Measurements from ENCODE around the gene MRS2.

Gene MRS2

DNA sequence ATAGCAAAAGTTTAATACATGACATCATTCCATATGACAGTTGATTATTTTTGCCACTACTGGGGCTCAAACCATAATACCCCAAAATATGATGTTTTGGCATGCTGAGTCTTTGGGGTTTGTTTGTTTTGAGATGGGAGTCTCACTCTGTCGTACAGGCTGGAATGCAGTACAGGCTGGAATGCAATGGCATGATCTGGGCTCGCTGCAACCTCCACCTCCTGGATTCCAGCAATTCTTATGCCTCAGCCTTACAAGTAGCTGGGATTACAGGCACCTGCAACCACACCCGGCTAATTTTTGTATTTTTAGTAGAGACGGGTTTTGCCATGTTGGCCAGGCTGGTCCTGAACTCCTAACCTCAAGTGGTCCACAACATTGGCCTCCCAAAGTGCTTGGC is 1.3 kb upstream of the MRS2 start:
- TF ChIP-seq ARNT (IDR thresholded peaks at IDR 0.05), result no peak
- no peak for TF ChIP-seq FOXK2 (IDR thresholded peaks at IDR 0.05)
- no peak for TF ChIP-seq L3MBTL2 (conservative IDR thresholded peaks at IDR 0.05)
- no peak for TF ChIP-seq ZNF384 (IDR thresholded peaks at IDR 0.05)
- TF ChIP-seq LEF1 (IDR thresholded peaks at IDR 0.05; ENCODE audit: borderline replicate concordance), result no peak
- no peak for TF ChIP-seq BHLHE40 (IDR thresholded peaks at IDR 0.05; ENCODE audit: borderline replicate concordance)
- TF ChIP-seq FOXA1 (IDR thresholded peaks at IDR 0.05), result no peak
- no peak for TF ChIP-seq SUZ12 (IDR thresholded peaks at IDR 0.05)
- no peak for TF ChIP-seq SP1 (IDR thresholded peaks at IDR 0.05)
- TF ChIP-seq ELF4 (IDR thresholded peaks at IDR 0.05), result no peak
- TF ChIP-seq CTBP1 (IDR thresholded peaks at IDR 0.05; ENCODE audit: borderline replicate concordance), result no peak
- TF ChIP-seq TARDBP (IDR thresholded peaks at IDR 0.05), result no peak
- TF ChIP-seq HDGF (IDR thresholded peaks at IDR 0.05; ENCODE audit: borderline replicate concordance), result no peak
- TF ChIP-seq PKNOX1 (IDR thresholded peaks at IDR 0.05), result no peak
- CTCF ChIA-PET, result interaction anchor here (1.2 kb wide), 1 partner anchor 15 kb away, joined by 3 read pairs; no protein-coding TSS in a partner anchor
- no peak for DNase-seq (ENCODE audit: extremely low spot score)
- POLR2A ChIA-PET, result no interaction called here

GRCh38 chr6:24403501-24403824 is 727 bp downstream of the MRS2 start:
- CTCF ChIA-PET, result interaction anchor here (0.6 kb wide), 1 partner anchor 10 kb away, joined by 3 read pairs; no protein-coding TSS in a partner anchor
- TF ChIP-seq ZNF384 (IDR thresholded peaks at IDR 0.05) (no peak), FOXK2 (IDR thresholded peaks at IDR 0.05) (no peak), ARNT (IDR thresholded peaks at IDR 0.05) (no peak), FOXM1 (IDR thresholded peaks at IDR 0.05; ENCODE audit: borderline replicate concordance) (no peak), PKNOX1 (IDR thresholded peaks at IDR 0.05) (no peak), FOXA1 (IDR thresholded peaks at IDR 0.05) (no peak), HDGF (IDR thresholded peaks at IDR 0.05; ENCODE audit: borderline replicate concordance) (no peak)
- DNase-seq (ENCODE audit: extremely low spot score), result no peak
- POLR2A ChIA-PET, result interaction anchor here (1.0 to 1.2 kb wide), 2 partner anchors 92 to 120 kb away, joined by 3 read pairs; no protein-coding TSS in a partner anchor

DNA sequence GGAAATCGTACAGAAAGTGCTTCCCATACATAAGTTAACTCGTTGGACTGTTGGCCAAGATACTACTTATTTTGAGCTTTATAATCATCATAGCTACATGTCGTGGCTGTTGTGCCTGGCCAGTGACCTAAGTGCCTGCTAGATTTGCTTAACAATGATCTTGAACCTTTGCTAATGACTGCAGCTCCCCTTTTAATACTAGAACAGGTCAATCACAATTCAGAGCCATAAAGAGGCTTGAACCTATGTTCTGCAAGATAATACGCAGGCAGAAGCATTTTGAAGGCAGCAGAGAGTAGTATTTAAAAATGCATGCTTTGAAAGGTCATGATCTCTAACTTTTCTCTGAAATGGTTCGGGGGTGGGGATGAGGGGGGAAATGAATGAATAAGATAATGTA is 2.5 kb downstream of the MRS2 start:
- no peak for TF ChIP-seq ARNT (IDR thresholded peaks at IDR 0.05)
- TF ChIP-seq PKNOX1 (IDR thresholded peaks at IDR 0.05), result no peak
- TF ChIP-seq ZNF384 (IDR thresholded peaks at IDR 0.05), result no peak
- no peak for TF ChIP-seq FOXM1 (IDR thresholded peaks at IDR 0.05; ENCODE audit: borderline replicate concordance)
- TF ChIP-seq CTBP1 (IDR thresholded peaks at IDR 0.05; ENCODE audit: borderline replicate concordance), result no peak
- no peak for TF ChIP-seq BHLHE40 (IDR thresholded peaks at IDR 0.05; ENCODE audit: borderline replicate concordance)
- TF ChIP-seq SP1 (IDR thresholded peaks at IDR 0.05), result no peak
- TF ChIP-seq L3MBTL2 (conservative IDR thresholded peaks at IDR 0.05), result no peak
- no peak for TF ChIP-seq FOXA1 (IDR thresholded peaks at IDR 0.05)
- no peak for TF ChIP-seq SUZ12 (IDR thresholded peaks at IDR 0.05)
- ChIA-PET CTCF (no interaction called here), POLR2A (no interaction called here)
- DNase-seq (ENCODE audit: extremely low spot score), result no peak

GRCh38 chr6:24408719-24409410 is 6.1 kb downstream of the MRS2 start:
- TF ChIP-seq TARDBP (IDR thresholded peaks at IDR 0.05) (no peak), FOXM1 (IDR thresholded peaks at IDR 0.05; ENCODE audit: borderline replicate concordance) (no peak), ZNF384 (IDR thresholded peaks at IDR 0.05) (no peak), ELF4 (IDR thresholded peaks at IDR 0.05) (no peak), NFRKB (IDR thresholded peaks at IDR 0.05) (no peak), CTBP1 (IDR thresholded peaks at IDR 0.05; ENCODE audit: borderline replicate concordance) (no peak), L3MBTL2 (conservative IDR thresholded peaks at IDR 0.05) (no peak), ARNT (IDR thresholded peaks at IDR 0.05) (no peak), FOXK2 (IDR thresholded peaks at IDR 0.05) (no peak), PKNOX1 (IDR thresholded peaks at IDR 0.05) (no peak), SP1 (IDR thresholded peaks at IDR 0.05) (no peak), BHLHE40 (IDR thresholded peaks at IDR 0.05; ENCODE audit: borderline replicate concordance) (no peak), LEF1 (IDR thresholded peaks at IDR 0.05; ENCODE audit: borderline replicate concordance) (no peak), FOXA1 (IDR thresholded peaks at IDR 0.05) (no peak), HDGF (IDR thresholded peaks at IDR 0.05; ENCODE audit: borderline replicate concordance) (no peak), SUZ12 (IDR thresholded peaks at IDR 0.05) (no peak)
- DNase-seq (ENCODE audit: extremely low spot score), result no peak
- ChIA-PET POLR2A (no interaction called here), CTCF (interaction anchor here (0.6 kb wide), 1 partner anchor 38 kb away, joined by 3 read pairs; no protein-coding TSS in a partner anchor)

DNA sequence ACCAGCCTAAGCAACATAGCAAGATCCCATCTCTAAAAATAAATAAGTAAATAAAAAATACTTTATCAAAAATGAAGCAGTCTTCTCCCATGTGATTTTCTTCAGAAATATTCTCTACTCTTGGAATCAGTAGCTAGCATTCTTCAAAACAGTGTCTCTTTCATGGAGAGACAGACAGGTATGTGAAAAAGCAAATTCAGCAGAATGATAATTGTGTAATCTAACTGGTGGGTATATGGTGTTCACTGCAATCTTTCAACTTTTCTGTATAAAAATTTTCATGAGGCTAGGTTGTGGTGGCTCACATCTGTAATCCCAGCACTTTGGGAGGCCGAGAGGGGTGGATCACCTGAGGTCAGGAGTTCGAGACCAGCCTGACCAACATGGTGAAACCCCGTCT is 7.9 kb downstream of the MRS2 start:
- ChIA-PET CTCF (no interaction called here), POLR2A (no interaction called here)
- no peak for TF ChIP-seq CTBP1 (IDR thresholded peaks at IDR 0.05; ENCODE audit: borderline replicate concordance)
- TF ChIP-seq FOXA1 (IDR thresholded peaks at IDR 0.05), result no peak
- no peak for TF ChIP-seq FOXM1 (IDR thresholded peaks at IDR 0.05; ENCODE audit: borderline replicate concordance)
- no peak for TF ChIP-seq SUZ12 (IDR thresholded peaks at IDR 0.05)
- no peak for TF ChIP-seq L3MBTL2 (conservative IDR thresholded peaks at IDR 0.05)
- no peak for TF ChIP-seq ZNF384 (IDR thresholded peaks at IDR 0.05)
- no peak for TF ChIP-seq FOXK2 (IDR thresholded peaks at IDR 0.05)
- TF ChIP-seq NFRKB (IDR thresholded peaks at IDR 0.05), result no peak
- no peak for TF ChIP-seq LEF1 (IDR thresholded peaks at IDR 0.05; ENCODE audit: borderline replicate concordance)
- TF ChIP-seq BHLHE40 (IDR thresholded peaks at IDR 0.05; ENCODE audit: borderline replicate concordance), result no peak
- no peak for TF ChIP-seq TARDBP (IDR thresholded peaks at IDR 0.05)
- no peak for TF ChIP-seq SP1 (IDR thresholded peaks at IDR 0.05)
- no peak for TF ChIP-seq HDGF (IDR thresholded peaks at IDR 0.05; ENCODE audit: borderline replicate concordance)
- DNase-seq (ENCODE audit: extremely low spot score), result no peak

Data from HEK293T (cell line).